Stimulated activated CD8-positive, alpha-beta memory T cell treated with anti-CD3 and anti-CD28 coated beads, Interleukin-12 subunit alpha, Interleukin-12 subunit beta, amount 100 ng/mL, for 4 hours (primary cell): ENCODE results near the gene PRR5L.
A peak's percentile ranks its signal among the peaks of the same experiment; 100 is the strongest.

Source experiments
- DNase-seq: peaks from one replicate; pipeline ENCODE4 v3.0.0-alpha.2; 2020; ENCODE audit warnings: low read depth

Gene PRR5L

GRCh38 chr11:36376888-36377758 lies 81.0 kb downstream of the PRR5L start:
- DNase-seq: peak; percentile 40

- DNase-seq: no peak
Measured at GRCh38 chr11:36377759-36378564, 81.9 kb downstream of the PRR5L start.

GRCh38 chr11:36379653-36380052 lies 83.6 kb downstream of the PRR5L start:
- no peak for DNase-seq

GRCh38 chr11:36380296-36381014 lies 84.4 kb downstream of the PRR5L start:
- DNase-seq: no peak

- DNase-seq: no peak
Measured at GRCh38 chr11:36381015-36381360, 84.9 kb downstream of the PRR5L start.

- DNase-seq: no peak
Measured at GRCh38 chr11:36383195-36383594, 87.1 kb downstream of the PRR5L start.

GRCh38 chr11:36385121-36385970 lies 89.3 kb downstream of the PRR5L start:
- DNase-seq: no peak

- no peak for DNase-seq
Measured at GRCh38 chr11:36386411-36386810, 90.3 kb downstream of the PRR5L start.

GRCh38 chr11:36388071-36388470 lies 92.0 kb downstream of the PRR5L start:
- DNase-seq: no peak

GRCh38 chr11:36388951-36389350 lies 92.9 kb downstream of the PRR5L start:
- no peak for DNase-seq

GRCh38 chr11:36389811-36390210 lies 93.7 kb downstream of the PRR5L start:
- DNase-seq: no peak

GRCh38 chr11:36390963-36391471 lies 94.9 kb downstream of the PRR5L start:
- no peak for DNase-seq

GRCh38 chr11:36392196-36392595 lies 96.1 kb downstream of the PRR5L start:
- DNase-seq: no peak

- DNase-seq: no peak
Measured at GRCh38 chr11:36394056-36394455, 98.0 kb downstream of the PRR5L start.

- DNase-seq: no peak
Measured at GRCh38 chr11:36394926-36395325, 98.8 kb downstream of the PRR5L start.

- DNase-seq: no peak
Measured at GRCh38 chr11:36395978-36396736, 100.1 kb downstream of the PRR5L start.

- DNase-seq: no peak
Measured at GRCh38 chr11:36398231-36398953, 102.3 kb downstream of the PRR5L start.

GRCh38 chr11:36399236-36399635 lies 103.1 kb downstream of the PRR5L start:
- no peak for DNase-seq

GRCh38 chr11:36399745-36400144 lies 103.7 kb downstream of the PRR5L start:
- no peak for DNase-seq
